OCI-M2 (cell line): ENCODE data around the gene OXT.

Source experiments
- DNase-seq: peaks from one replicate; lab custom pipeline; 2025; ENCODE audit not compliant: unreplicated experiment; lab: John Stamatoyannopoulos, UW

OXT gene

DNA sequence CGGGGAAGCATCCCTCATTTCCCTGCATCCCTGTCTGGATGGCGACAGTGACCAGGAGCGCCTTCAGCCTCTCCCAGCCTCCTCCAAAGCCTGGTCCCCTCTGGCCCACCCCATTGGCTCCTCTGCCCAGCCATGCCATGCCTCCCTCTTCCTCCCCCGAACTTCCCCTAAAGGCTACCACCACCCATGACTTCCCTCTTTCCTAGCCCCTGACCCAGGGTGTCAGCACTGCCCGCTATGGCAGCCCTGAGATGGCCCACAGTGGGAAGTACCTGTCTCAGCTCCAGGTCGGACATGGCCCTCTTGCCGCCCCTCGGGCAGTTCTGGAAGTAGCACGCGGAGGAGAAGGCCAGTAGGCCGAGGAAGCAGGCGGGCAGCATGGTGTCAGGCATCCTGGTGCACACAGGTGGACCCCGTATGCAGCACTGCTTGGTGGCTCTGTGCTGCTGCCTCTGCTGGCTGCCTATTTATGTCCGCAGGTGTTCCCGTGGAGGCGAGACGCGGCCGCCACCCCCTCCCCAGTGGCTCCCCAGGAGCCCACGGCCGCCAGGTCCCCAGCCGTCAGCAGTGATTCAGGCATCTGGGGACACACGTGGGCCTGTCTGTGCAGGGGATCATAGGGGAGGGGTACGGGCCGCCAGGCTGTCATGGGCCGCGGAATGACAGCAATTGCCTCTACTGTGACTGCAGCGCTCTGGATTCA, 13.0 kb downstream of the OXT start, which contains the start of gene AVP:
AVP (minus strand) TSS at position 442 of the 703 bp plus-strand sequence; CDS start at position 392, 50 bp downstream.
- no peak for DNase-seq

GRCh38 chr20:3084986-3085360, 13.6 kb downstream of the OXT start:
- no peak for DNase-seq

- DNase-seq: no peak
Observed at GRCh38 chr20:3085571-3086072, 14.2 kb downstream of the OXT start.

- DNase-seq: no peak
Observed at GRCh38 chr20:3088031-3088430, 16.6 kb downstream of the OXT start.

DNA sequence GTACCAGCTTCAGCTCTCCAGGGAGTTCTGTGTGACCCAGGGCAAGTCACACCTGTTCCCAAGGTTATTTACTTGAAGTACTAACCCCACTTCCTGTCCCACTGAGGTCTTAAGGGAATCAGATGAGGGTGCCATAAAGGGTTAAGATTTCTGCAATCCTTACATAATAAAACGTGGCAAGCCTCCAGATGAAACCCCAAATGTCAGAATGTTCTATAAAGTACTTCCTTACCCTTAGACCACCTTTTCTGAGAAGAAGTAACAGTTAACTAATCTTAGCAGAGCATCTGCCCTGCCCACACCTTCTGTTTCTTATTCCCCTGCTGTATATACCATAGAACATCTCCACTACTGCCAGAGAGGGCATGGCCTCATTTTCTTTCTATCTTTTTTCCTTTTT, 19.1 kb downstream of the OXT start:
- DNase-seq: no peak

- DNase-seq: no peak
Observed at GRCh38 chr20:3092611-3093379, 21.4 kb downstream of the OXT start.

DNA sequence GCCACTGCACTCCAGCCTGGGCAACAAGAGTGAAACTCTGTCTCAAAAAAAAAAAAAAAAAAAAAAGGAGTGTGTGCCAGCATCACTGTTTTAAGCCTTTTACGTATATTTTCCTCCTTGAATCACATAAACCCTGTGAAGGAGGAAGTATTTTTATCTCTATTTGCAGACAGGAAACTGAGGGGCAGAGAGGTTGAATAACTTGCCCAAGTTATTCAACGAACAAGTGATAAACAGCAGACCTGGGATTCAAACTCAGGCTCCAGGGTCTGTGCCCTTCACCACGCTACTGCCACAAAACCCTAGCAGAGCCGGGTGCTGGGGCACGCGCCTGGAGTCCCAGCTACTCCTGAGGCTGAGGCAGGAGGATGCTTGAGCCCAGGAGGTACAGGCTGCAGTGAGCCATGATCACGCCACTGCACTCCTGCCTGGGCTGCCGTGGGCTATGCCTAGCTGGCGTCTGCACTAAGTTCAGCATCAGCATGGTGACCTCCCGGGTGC, 22.5 kb downstream of the OXT start:
- peak; percentile 62 for DNase-seq

DNA sequence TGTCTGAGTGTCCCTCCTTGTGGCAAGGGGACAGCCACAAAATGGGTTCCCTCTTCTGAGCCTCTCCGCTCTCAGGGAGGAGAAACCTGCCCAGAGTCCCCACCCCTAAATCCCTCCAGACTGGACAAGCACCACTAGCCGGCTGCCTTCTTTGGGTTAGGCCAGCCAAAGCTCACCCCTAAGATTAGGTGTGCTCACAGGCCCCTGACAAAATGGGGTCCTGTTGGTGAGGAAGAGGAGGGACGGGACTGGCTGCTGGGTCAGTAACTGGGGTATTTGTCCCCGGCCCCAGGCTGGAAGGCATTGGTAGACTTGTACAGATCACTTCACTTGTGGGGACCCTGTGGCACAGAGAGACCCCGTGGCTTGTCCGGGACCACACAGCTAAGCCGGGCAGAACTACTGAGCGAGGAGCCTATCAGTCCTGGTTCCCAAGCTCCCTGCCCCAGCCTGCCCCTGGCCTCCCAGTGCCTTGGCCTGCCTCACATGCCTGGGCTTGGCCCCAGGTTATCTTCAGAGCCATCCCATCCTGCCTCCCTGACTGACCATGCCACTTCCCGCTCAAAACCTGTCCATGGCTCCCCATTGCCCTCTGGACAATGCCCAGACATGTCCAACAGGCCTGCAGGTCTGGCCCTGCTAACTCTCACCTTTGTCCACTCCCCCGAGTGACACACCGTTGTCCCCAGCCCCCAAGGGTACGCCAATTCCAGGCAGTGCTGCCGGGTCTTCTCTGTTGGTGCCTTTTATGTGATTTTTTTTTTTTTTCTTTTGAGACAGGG, 23.6 kb downstream of the OXT start:
- DNase-seq: no peak

DNA sequence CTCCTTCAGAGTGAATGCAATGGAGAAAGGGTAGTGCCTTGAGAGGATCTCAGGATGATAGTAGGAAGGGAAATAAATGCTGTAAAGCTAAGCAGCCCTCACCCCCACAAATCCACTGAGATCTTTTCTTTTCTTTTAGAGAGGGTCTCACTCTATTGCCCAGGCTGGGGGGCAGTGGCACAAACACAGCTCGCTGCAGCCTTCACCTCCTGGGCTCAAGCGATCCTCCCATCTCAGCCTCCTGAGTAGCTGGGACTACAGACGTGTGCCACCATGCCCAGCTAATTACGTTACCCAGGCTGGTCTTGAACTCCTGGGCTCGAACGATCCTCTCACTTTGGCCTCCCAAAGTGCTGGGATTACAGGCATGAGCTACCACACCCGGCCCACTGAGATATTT, 29.1 kb downstream of the OXT start:
- no peak for DNase-seq

DNA sequence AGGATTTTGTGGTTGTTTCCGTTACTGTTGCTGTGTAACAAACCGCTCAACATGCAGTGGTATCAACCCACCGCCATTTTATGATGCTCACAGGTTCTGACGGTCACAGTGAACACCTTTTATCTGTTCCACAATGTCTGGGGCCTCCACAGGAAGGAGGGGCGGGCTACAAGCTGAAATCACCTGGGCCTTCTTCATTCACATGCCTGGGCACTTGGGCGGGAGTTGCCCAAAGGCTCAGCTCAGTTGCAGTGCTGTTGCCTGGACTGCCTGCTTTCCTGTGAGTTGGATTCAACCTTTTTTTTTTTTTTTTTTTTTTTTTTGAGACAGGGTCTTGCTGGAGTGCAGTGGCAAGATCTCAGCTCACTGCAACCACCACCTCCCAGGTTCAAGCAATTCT, 29.8 kb downstream of the OXT start:
- DNase-seq: no peak

GRCh38 chr20:3101737-3102574, 30.5 kb downstream of the OXT start:
- DNase-seq: no peak

- no peak for DNase-seq
Observed at GRCh38 chr20:3102575-3103368, 31.4 kb downstream of the OXT start.

- no peak for DNase-seq
Observed at GRCh38 chr20:3103369-3104032, 32.1 kb downstream of the OXT start.

DNA sequence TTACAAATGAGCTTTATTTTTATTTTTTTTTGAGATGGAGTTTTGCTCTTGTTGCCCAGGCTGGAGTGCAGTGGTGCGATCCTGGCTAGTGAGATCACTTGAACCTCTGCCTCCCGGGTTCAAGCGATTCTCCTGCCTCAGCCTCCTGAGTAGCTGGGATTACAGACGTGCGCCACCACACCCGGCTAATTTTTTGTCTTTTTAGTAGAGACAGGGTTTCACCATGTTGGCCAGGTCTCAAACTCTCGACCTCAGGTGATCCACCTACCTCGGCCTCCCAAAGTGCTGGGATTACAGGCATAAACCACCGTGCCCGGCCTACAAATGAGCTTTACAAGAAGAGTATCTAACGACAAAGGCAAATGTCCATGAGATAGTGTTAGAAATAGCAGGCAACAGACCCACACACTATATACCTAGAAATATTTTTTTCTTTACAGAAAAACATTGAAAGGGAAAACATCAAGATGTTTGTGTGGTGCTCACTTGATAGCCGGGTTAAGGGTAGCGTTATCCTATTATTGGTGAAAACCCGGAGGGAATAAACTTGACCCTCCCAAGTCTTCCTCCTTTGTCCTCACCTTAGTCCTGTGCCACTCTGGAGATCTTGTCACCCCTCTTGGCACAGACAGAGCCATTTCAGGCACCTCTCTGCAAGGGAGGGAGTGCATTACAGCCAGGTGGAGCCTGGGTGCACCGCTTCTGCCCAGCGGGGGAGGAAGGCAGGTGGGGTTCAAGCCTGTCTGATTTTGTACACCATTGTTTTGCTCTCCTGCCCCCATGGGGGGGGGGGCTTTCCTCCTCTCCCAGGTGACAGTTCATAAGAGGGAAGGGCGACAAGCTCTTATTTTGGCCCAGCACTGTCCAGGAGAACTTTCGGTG, 34.1 kb downstream of the OXT start:
- no peak for DNase-seq

DNA sequence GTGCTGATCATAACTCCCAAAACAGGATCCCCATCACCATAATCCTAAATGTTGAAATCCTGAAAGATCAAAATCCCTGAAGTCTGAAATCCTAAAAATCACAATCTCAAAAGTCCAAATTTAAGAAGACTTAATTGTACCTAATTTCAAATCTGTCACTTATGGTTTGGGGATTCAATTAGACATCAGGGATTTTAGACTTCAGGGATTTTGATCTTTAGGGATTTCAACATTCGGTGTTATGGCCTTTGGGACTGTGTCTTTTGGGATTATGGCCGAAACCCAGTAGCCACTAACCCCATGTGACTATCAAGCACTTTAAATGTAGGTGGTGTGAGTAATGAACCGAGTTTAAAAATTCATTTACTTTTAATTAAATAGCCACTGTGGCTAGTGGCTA, 34.8 kb downstream of the OXT start:
- no peak for DNase-seq

DNA sequence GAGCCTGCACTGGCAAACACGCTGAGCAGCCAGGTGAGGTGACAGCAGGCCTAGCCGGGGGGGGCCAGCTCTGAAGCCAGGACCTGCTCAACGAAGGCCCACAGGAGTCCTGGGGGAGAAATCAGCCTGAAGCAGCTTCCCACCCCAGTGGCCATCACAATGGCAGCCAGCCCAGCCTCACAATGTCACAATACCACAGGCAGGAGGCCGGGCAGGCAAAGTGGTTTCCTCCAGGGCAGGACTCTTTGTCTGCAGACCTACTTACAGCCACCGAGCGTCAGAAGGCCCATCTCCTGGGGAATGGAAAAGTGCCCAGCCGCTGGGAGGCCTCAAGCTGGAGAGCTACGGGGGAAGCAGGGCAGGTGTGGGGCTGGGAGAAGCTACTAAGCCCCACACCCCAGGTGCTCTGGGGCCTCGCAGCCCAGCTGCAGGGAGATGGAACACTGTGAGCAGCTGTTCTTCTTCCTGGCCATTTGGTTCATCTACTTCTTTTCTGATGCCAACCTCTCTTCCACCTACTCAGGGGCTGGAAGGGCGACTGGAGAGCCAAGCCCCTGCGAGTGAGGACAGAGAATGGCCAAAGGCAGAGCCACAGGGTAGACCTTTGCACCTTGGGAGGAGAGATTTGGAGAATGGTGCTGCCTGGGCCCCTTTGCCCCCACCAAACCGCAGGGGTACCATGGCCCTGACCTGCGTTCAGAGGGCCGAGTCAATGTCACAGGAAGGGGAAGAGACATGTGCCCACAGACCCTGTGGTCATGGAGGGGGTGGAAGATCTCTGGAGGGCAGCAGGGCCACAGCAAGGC, 35.4 kb downstream of the OXT start:
- no peak for DNase-seq

DNA sequence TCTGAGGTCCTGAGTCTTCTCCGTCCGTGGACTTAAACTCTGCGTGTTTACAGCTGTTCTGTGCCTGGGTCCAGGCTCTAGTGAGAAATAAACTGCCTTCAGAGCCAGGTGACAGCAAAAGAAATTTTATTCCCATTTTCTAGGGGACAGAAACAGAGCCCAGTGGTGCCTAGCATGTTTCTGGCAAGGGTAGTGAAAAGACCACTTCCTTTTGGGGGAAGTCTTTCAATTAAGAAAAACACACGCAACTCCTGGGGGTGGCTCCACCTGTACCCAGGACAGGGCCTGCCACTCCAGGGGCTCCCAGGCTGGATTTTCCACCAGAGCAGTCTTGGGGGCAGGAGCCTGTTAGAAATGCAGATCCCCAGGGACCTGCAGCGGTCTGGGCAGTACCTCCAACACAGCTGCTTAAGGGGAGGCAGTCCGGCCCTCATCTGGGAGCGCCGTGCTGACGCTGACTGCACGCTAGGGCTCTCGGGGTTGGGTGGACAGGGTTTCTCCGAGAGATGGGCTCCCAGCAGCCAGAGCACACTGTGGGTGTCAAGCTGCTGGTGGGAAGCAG, 36.1 kb downstream of the OXT start:
- DNase-seq: no peak
